Activated B cell treated with CpG ODN at 0.5 μM for 24 hours (primary cell): ENCODE results near the gene OSBPL2. TPM values are rescaled to one million over a fixed set of nuclear protein-coding genes. Genes with fewer than 3 reads are reported as not detected.

Source experiments
- ATAC-seq: fragments of 200-7000 bp; cut with Tn5 transposase; one replicate; pipeline ENCODE4 v1.10.0; 2021; ENCODE audit warnings: low read depth, mild to moderate bottlenecking, moderate library complexity
- CTCF ChIA-PET: fragments of 350-600 bp; sonication (Branson Sonifier 250); formaldehyde crosslinking; loops from one replicate; lab custom pipeline; 2021; ENCODE audit warnings: antibody characterized with exemption; lab: Charles Lee
- POLR2A ChIA-PET: fragments of 350-600 bp; sonication (Branson Sonifier 250); formaldehyde crosslinking; loops from one replicate; lab custom pipeline; 2021; ENCODE audit warnings: antibody characterized with exemption; lab: Charles Lee
- DNase-seq: peaks from one replicate; pipeline ENCODE4 v3.0.0; 2022
- H3K27ac Mint-ChIP-seq: one replicate; pipeline ENCODE4 v1.8.0; 2020; ENCODE audit warnings: mixed read lengths
- H3K27me3 Mint-ChIP-seq: one replicate; pipeline ENCODE4 v1.8.0; 2021; ENCODE audit warnings: mixed read lengths
- H3K36me3 Mint-ChIP-seq: one replicate; pipeline ENCODE4 v1.8.0; 2021; ENCODE audit warnings: low read depth, mixed read lengths
- H3K4me1 Mint-ChIP-seq: one replicate; pipeline ENCODE4 v1.8.0; 2021; ENCODE audit warnings: mixed read lengths
- H3K4me3 Mint-ChIP-seq: one replicate; pipeline ENCODE4 v1.8.0; 2020; ENCODE audit warnings: mild to moderate bottlenecking, mixed read lengths
- H3K9me3 Mint-ChIP-seq: one replicate; pipeline ENCODE4 v1.8.0; 2020; ENCODE audit warnings: mixed read lengths
- CTCF ChIP-seq: fragments of 200-600 bp; IDR thresholded peaks from one replicate; pipeline ENCODE4 v1.8.0; 2022; ENCODE audit warnings: antibody characterized with exemption, mild to moderate bottlenecking
- intact Hi-C: fragments of 100-400 bp; cut with micrococcal nuclease; formaldehyde crosslinking; loops from one replicate; pipeline ENCODE4 v1.15.1; 2024
- total RNA-seq: library from RNA; stranded (reverse); gene quantifications from 2 replicates; pipeline ENCODE4 v1.2.3, GENCODE V29; 2022

The OSBPL2 gene
- total RNA-seq, 1 donor from 2014 or later, result 43.0 TPM

GRCh38 chr20:62291251-62292066 is 53.1 kb downstream of the OSBPL2 start:
- H3K4me1 Mint-ChIP-seq, result peaks cover 38% of the 10 kb centered on the region
- H3K27me3 Mint-ChIP-seq, result no peaks in the 10 kb centered on the region
- peaks cover 64% of the 10 kb centered on the region for H3K36me3 Mint-ChIP-seq
- no peak overlapping the region for H3K4me3 Mint-ChIP-seq
- intact Hi-C loops, result no loop called here
- DNase-seq (no peak), ATAC-seq (no peak)
- no peaks in the 10 kb centered on the region for H3K9me3 Mint-ChIP-seq
- H3K27ac Mint-ChIP-seq, result no peak overlapping the region
- ChIA-PET POLR2A (no interaction called here), CTCF (no interaction called here)
- no peak for TF ChIP-seq CTCF

- no peak for TF ChIP-seq CTCF
- POLR2A ChIA-PET, result no interaction called here
- peak; percentile 73 for ATAC-seq
- intact Hi-C loops, result no loop called here
- H3K27ac Mint-ChIP-seq, result peak overlapping the region; percentile 65
- no peaks in the 10 kb centered on the region for H3K27me3 Mint-ChIP-seq
- H3K4me1 Mint-ChIP-seq, result peaks cover 41% of the 10 kb centered on the region
- peak overlapping the region; percentile 7 for H3K4me3 Mint-ChIP-seq
- CTCF ChIA-PET, result no interaction called here
- H3K9me3 Mint-ChIP-seq, result no peaks in the 10 kb centered on the region
- no peak for DNase-seq
- peaks cover 62% of the 10 kb centered on the region for H3K36me3 Mint-ChIP-seq
Observed at GRCh38 chr20:62292108-62292507, 53.8 kb downstream of the OSBPL2 start.

GRCh38 chr20:62293111-62293784 is 54.9 kb downstream of the OSBPL2 start:
- no peaks in the 10 kb centered on the region for H3K9me3 Mint-ChIP-seq
- no peak overlapping the region for H3K4me3 Mint-ChIP-seq
- ATAC-seq (no peak), DNase-seq (no peak)
- peak overlapping the region; percentile 27 for H3K27ac Mint-ChIP-seq
- CTCF ChIA-PET, result no interaction called here
- POLR2A ChIA-PET, result no interaction called here
- H3K27me3 Mint-ChIP-seq, result no peaks in the 10 kb centered on the region
- peaks cover 41% of the 10 kb centered on the region for H3K4me1 Mint-ChIP-seq
- H3K36me3 Mint-ChIP-seq, result peaks cover 54% of the 10 kb centered on the region
- intact Hi-C loops, result no loop called here
- TF ChIP-seq CTCF, result no peak

- H3K9me3 Mint-ChIP-seq, result no peaks in the 10 kb centered on the region
- TF ChIP-seq CTCF, result no peak
- no peak overlapping the region for H3K4me3 Mint-ChIP-seq
- H3K36me3 Mint-ChIP-seq, result peaks cover 50% of the 10 kb centered on the region
- ChIA-PET POLR2A (no interaction called here), CTCF (no interaction called here)
- peak overlapping the region; percentile 27 for H3K27ac Mint-ChIP-seq
- no peak for ATAC-seq
- H3K4me1 Mint-ChIP-seq, result peaks cover 41% of the 10 kb centered on the region
- no peak for DNase-seq
- intact Hi-C loops, result loop anchor here (2.0 kb wide), 1 partner anchor 279 kb away; no protein-coding TSS in a partner anchor
- H3K27me3 Mint-ChIP-seq, result no peaks in the 10 kb centered on the region
Observed at GRCh38 chr20:62293946-62294345, 55.6 kb downstream of the OSBPL2 start.

GRCh38 chr20:62294516-62294915 is 56.2 kb downstream of the OSBPL2 start:
- peak; percentile 59 for ATAC-seq

More at GRCh38 chr20:62294516-62294915, 56.2 kb downstream of the OSBPL2 start:
- peaks cover 48% of the 10 kb centered on the region for H3K36me3 Mint-ChIP-seq
- H3K27ac Mint-ChIP-seq, result peak overlapping the region; percentile 46
- DNase-seq, result no peak
- intact Hi-C loops, result loop anchor here (2.0 kb wide), 1 partner anchor 280 kb away; no protein-coding TSS in a partner anchor
- H3K27me3 Mint-ChIP-seq, result no peaks in the 10 kb centered on the region
- no peak overlapping the region for H3K4me3 Mint-ChIP-seq
- TF ChIP-seq CTCF, result no peak
- no peaks in the 10 kb centered on the region for H3K9me3 Mint-ChIP-seq
- CTCF ChIA-PET, result no interaction called here
- H3K4me1 Mint-ChIP-seq, result peaks cover 41% of the 10 kb centered on the region
- POLR2A ChIA-PET, result no interaction called here
